HG03460 (cell line): ENCODE measurements around the gene PARD3.

Experiments used
- ATAC-seq: cut with Tn5 transposase; IDR thresholded peaks from one replicate; pipeline ENCODE4 v1.9.1; 2021; ENCODE audit not compliant: unreplicated experiment

PARD3 gene

GRCh38 chr10:34178196-34178595 lies 636.9 kb downstream of the PARD3 start:
- no peak for ATAC-seq

- no peak for ATAC-seq
These were observed 637.7 kb downstream of the PARD3 start for GRCh38 chr10:34177445-34177844.

DNA sequence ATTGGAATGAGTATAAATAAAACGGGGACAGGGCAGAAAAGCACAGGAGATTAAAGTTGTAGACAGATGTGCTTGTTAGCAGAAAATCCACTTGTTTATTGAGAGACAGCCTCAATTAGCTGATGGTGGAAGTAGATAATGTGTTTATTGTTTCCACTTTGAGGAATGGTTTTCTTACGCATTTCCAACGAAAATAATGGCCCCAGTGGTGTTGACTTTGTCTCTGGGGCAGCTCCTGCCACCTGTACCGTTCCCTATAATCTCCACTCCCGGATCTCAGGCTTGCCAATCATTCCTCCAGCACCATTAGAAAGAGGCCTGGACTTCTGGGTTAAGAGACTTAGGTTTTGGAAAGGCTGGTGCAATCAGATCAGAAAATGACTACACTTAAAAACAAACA lies 638.7 kb downstream of the PARD3 start:
- no peak for ATAC-seq

- no peak for ATAC-seq
These were observed 640.0 kb downstream of the PARD3 start for GRCh38 chr10:34175121-34175520.

DNA sequence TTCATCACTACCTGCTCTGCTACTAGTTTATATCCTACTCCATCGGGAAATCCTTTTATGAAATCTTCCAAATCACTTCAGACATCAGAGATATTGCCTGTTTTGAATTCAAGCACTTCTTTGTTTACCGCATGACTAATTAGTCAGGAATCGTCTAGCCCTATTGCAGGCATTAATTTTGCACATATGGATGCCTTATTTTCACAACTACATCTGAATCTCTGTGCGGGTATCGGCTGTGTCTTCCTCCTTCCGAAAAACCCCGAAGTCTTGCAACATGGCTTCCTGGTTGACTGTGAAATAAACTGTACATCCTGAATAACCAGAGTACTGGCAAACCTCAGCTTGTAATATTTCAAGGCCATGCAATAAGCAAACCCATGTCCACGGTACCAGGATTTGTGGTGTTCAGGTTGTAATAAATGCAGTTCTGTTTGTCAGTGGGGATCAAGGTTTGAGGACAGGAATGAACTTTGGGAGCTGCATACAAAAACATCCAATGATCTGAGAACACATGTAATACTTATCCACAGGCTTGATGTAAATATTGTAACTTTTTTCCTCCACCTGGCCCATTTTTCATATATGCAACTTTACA lies 642.1 kb downstream of the PARD3 start:
- ATAC-seq, result no peak

- ATAC-seq, result no peak
These were observed 643.1 kb downstream of the PARD3 start for GRCh38 chr10:34171957-34172527.

DNA sequence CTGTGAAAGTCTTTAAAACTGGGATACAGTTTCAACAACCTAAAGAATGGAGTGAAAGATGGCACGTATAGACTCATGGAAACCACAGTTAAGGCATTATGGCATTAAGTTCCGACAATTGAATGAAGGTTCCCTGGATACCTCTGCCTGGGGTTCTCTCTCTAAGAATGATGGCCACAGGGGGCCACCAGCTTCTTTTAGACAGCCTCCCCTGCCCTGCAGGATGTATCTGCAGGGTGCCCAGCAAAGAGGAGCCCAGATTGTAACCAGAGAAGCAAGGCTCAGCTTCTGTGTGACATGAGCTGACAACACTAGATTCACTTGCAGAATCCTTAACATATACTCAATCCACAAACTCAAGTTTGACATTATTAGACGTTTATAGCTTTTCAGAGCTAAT lies 645.4 kb downstream of the PARD3 start:
- no peak for ATAC-seq

GRCh38 chr10:34169131-34169530 lies 646.0 kb downstream of the PARD3 start:
- ATAC-seq, result no peak

GRCh38 chr10:34168439-34168838 lies 646.7 kb downstream of the PARD3 start:
- no peak for ATAC-seq

- no peak for ATAC-seq
These were observed 648.3 kb downstream of the PARD3 start for GRCh38 chr10:34166823-34167222.

DNA sequence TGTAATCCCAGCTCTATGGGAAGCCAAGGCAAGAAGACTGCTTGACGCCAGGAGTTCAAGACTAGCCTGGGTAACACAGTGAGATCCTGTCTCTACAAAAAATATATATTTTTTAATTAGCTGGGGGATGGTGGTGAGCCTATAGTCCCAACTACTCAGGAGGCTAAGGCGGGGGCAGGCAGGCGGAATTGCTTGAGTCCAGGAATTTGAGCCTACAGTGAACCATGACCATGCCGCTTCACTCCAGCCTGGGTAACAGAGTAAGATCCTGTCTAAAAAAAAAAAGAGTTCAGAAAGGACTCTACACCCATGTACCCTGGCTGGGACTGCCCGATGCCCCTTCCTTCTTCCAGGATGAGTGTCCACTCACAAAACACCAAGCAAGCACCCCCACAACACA lies 648.7 kb downstream of the PARD3 start:
- no peak for ATAC-seq

- ATAC-seq, result no peak
These were observed 651.1 kb downstream of the PARD3 start for GRCh38 chr10:34164029-34164428.

DNA sequence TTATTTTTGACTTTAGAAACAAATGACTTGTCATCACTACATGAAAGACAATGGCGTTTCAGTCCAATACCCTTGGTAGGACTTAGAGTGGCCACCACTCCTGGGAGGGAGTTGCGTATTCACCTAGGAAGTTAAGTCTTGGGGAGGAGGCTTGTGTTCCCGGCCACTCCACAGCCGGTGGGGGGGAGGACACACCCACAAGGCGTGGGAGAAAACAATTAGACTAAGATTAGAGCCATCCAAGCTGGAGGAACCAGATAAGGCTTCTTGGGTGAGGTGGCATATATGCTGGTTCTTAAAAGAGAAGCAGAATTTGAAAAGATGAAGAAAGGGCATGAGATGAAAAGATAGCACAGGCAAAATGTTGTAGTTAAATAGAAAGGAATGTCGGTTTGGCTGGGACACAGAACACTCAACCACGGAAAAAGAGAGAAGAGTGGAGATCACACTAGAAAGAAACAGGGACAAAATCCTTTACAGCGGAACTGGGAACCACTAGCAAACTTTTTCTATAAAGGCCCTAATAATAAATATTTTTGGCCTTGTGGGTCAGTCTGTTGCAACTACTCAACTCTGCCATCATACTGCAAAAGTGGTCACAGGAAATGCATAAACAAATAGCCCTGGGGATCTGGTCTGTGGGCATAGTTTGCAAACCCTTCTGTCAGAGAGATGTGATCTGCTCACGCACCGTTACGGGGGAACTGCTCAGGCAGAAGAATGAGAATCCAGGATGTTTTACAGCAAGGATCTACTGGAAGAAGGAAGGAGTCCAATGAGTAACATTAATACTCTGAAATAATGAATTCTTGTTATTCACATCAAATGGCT lies 651.8 kb downstream of the PARD3 start:
- no peak for ATAC-seq

- no peak for ATAC-seq
These were observed 653.2 kb downstream of the PARD3 start for GRCh38 chr10:34161777-34162370.

DNA sequence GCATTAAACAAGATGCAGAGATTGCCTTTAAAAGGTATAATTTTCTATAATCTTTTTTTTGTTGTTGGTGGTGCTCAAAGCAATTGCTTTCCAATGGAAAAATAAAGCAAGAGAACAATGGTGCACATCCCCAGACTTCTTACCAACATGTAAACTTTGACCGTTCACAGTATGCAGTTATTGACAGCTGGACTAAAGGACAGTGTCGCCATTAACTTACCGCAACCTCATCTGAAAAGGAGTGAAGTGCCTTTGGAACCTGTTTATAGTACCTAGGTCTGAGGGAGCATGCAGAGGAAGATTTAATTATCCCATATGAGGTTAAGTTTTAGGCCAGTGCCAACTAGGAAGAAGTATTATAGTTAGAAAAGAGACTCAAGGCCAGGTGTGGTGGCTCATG lies 654.5 kb downstream of the PARD3 start:
- ATAC-seq, result no peak

DNA sequence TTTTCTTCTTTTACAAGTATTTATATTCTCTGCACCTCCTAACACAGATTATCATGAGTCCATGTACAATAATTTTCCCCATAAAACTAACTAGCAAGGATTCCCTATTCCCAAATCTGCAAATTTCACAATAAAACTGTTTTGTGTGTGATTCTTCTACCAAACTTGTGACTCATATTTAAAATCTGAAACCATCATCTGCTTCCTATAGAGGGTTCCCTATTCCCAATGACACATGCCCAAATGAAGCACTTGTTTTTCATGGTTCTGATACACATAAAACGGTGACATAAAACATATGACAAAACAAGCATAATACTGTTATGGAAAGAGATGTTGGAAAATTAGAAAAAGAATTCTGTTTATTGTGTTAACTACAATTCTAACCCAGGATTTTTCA lies 657.6 kb downstream of the PARD3 start:
- no peak for ATAC-seq

DNA sequence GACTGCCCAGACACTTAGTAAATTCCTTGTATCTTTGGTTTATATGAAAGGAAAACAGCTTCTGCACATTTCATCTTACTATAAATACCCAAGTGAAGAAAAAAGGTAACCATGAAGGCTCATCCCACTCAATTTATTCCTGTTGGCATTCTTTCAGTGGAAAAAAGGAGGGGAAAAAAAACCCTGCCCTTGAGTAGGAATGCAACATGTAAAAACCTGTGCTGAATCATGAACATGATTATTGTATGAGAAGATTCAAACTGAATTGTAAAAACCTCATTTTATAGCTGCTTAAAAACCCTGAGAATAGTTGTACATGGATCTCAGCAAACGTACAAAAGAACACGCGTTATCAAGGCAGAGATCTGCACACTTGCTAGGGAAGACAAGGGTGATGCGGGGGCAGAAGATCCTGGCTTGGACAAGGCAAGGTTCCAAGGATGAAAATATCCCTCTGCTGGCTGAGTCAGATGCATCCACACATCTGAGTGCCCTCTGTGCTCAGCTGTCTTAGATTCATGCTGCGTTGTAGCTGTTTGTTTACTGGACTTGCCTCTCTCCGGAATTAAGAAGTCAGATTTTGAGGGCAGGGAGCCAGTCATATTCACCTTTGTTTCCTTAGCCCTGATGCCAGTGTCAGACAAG lies 658.2 kb downstream of the PARD3 start:
- ATAC-seq, result no peak

- no peak for ATAC-seq
These were observed 659.3 kb downstream of the PARD3 start for GRCh38 chr10:34155812-34156211.

GRCh38 chr10:34154383-34154900 lies 660.7 kb downstream of the PARD3 start:
- ATAC-seq, result no peak

DNA sequence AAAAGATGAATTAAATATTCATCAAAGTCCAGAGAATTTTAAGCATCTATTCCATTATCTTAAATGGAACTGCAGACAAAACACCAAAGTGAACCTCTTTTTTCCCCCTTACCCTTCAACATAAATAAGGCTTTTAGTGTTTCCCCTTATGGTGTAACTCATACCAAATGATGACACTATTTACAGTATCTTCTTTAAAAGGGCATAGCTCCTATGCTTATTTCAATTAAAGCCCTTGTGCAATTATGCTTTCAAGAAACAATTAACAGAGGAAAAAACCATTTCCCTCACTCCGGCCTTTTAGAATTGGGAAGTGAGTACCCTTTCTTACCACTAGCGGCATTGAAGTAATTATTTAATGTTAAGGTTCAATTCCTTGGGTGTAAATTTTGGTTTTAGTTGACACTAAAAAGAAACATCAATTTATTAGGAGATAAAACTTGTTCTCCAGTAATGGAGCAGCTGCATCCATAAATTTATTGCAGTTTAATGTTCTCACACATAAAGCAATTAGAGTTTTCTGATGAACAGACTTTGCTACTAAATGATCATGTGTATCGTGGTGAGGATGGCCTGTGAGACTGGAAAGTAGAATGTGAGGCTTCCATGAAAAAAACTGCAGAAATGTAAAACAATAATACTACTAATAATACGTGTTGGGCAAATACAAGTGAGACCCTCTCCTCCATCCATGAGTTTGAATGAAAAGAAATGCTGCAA lies 661.3 kb downstream of the PARD3 start:
- no peak for ATAC-seq

GRCh38 chr10:34152434-34152833 lies 662.7 kb downstream of the PARD3 start:
- ATAC-seq, result no peak
